GM20000 (cell line): ENCODE data around the gene SLC37A1.

Experiments used
- DNase-seq: peaks from one replicate; pipeline ENCODE4 v3.0.0; 2012; ENCODE audit warnings: low spot score
- TF ChIP-seq, protein P1 (sequence below): IDR thresholded peaks from 2 replicates; pipeline ENCODE4 v1.5.1; 2012; ENCODE audit warnings: mild to moderate bottlenecking, control low read depth; ENCODE audit errors: extremely low read depth, missing control alignments

SLC37A1 gene

DNA sequence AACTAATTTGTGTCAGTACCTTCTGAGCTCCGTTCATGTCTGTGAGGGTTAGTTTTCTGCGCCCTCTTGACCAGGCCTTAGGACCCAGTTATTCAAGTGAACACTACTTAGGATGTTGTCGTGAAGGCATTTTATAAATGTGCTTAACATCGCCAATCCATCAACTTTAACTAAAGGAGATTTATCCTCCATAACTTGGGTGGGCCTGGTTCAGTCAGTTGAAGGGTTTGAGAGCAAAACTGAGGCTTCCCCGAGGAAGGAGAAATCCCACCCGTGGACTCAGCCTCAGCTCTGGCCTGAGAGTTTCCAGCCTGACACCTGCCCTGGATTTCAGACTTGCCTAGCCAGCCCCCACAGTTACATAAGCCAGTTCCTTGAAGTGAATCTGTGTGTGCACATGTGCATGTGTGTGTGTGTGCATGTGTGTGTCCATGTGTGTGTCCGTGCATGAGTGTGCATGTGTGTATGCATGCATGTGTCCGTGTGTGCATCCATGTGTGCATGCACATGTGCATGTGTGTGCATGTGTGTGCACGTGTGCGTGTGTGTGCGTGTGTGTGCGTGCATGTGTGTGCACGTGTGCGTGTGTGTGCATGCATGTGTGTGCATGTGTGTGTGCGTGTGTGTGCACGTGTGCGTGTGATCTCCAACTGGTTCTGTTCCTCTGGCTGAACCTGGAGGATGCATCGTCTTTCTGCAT is 77.7 kb downstream of the SLC37A1 start:
- TF ChIP-seq, protein P1, sequence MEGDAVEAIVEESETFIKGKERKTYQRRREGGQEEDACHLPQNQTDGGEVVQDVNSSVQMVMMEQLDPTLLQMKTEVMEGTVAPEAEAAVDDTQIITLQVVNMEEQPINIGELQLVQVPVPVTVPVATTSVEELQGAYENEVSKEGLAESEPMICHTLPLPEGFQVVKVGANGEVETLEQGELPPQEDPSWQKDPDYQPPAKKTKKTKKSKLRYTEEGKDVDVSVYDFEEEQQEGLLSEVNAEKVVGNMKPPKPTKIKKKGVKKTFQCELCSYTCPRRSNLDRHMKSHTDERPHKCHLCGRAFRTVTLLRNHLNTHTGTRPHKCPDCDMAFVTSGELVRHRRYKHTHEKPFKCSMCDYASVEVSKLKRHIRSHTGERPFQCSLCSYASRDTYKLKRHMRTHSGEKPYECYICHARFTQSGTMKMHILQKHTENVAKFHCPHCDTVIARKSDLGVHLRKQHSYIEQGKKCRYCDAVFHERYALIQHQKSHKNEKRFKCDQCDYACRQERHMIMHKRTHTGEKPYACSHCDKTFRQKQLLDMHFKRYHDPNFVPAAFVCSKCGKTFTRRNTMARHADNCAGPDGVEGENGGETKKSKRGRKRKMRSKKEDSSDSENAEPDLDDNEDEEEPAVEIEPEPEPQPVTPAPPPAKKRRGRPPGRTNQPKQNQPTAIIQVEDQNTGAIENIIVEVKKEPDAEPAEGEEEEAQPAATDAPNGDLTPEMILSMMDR = no peak
- no peak for DNase-seq

DNA sequence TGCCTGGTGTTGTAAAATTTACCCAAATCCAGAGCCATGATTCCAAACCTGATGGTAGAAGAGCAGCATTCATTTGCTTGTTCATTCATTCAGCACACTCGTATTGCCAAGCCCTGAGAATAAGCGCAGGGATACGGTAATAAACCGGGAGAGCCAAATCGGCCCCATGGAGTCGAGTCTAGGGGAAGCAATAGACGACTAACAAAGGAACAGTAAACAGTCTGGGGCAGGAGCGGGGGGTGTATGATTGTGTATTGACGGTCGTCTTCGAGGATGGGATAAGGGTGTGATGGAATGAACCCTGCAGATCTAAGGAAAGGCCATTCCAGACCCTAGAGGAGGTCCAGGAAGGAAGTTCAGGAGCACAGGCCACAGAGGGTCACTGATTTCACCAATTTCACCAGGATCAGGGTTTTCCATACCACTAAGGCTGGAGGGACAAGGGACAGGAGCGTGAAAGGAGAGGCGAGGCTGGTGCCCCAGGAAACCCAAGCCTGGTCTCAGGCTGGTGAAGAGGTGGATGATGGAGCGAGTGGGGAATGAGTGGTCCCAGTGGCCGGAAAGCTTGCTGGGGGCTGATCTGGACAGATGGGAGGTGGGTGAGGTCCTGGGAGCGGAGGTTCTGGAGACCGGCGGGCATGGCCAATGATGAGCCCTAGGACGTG is 78.6 kb downstream of the SLC37A1 start:
- DNase-seq = no peak
- TF ChIP-seq, protein P1 = no peak

DNA sequence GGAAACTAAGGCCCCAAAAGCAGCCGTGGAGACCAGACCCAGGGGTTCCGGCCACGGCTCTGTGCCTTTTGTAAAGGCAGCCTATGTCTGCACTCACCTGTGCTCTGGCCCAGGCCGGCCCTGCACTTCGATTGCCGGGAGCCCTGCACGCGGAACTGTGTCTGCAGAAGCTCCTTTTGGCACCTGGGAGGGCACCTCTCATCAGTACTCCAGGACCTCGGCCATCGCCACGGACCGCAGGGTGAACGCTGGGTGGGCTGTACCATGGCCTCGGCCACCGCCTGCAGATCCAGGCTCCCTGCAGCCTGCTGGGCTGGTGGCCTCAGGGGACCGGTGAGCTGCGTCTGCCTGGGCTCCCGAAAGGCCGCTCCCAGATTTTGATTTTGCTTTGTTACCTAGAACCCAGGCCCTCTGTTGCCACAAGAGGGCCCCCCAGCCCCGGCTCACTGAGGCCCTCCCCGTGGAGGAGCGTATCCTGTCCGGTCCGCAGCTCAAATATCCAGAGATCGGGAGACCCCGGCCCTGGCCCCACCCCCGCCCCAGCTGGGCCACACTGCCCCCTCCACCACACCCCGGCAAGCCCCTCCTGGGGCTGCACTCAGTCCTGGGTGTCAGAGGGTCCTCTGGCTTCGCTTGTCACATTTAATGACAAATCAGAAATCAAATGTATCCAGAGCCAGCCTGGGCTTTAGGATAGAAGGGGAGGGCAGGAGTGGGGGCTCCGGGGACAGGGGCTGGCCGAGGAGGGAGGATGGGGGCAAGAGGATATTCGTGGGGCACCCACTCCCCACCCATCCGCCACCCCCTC is 79.6 kb downstream of the SLC37A1 start:
- DNase-seq = peak; percentile 91
- TF ChIP-seq, protein P1 = peak; percentile 61

DNA sequence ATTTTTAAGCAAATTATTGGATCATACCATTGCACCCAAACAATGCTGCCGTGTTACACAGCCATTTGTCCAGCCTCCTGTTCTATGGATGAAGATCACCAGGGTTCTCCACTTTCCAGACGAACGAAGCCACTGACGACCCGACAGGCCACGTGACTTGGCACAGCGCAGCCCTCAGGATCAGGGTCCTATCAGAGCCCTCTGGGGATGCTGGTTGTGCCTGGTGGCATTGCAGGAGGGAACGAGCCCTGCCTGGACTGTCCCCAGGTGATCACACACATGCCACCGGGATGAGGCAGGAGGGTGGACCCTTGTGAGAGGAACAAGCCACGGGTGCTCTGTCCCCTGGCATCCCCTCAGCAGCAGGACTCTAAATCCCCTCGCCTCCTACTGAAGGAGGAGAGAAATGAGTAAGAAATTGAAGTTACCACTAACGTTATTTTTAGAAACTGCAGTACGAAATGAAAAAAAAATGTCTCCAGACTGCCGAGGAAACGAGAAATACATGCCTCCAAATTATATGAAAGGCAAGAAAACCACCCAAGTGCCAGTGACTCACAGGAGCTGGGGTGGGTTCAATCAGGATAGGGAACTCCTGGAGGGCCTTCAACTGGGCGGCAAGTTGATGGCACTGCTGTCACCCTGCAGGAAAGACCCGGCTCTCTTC is 81.1 kb downstream of the SLC37A1 start:
- TF ChIP-seq, protein P1 = no peak
- peak; percentile 38 for DNase-seq

DNA sequence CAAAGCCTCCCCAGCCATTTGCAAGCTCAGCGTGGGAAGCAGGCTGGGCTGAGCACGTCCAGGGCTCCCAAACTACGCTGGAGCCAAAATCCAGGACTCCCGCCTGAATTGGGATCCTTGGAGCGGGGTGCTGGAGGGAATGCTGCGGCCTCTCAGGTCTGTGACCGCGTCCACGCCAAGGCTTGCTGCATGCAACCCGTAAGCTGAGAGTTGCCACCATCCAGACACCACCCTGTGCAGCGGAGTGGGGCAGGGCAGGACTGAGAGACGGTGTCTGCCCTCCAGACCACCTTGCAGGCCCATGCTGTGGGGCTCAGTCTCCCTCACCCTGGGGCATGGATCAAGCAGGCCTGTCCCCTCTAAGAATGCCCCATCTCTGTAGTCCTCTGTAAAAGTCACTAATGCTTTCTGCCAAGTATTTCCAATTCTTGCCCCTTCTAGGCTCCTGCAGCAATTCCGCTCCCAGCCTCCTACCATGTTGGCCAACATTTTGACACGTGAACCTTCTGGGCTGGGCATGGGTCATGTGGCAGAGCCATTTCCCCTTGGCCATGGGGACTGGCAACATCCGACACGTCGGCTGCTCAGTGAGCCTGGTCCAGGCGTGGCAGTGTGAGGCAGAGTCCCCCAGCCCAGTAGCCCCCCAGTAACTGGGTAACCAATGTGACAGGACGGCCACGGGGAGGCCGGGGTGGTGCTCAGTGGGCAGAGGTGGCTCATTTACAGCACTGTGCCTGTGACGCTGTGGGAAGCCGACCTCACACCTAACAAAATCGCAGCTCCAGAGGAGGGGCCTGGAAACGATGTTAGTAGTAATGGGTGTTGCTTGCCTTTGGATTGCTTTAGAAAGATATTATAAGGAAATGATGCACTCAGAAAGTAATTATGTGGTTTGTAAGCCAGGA is 81.9 kb downstream of the SLC37A1 start:
- no peak for DNase-seq
- TF ChIP-seq, protein P1 = no peak

DNA sequence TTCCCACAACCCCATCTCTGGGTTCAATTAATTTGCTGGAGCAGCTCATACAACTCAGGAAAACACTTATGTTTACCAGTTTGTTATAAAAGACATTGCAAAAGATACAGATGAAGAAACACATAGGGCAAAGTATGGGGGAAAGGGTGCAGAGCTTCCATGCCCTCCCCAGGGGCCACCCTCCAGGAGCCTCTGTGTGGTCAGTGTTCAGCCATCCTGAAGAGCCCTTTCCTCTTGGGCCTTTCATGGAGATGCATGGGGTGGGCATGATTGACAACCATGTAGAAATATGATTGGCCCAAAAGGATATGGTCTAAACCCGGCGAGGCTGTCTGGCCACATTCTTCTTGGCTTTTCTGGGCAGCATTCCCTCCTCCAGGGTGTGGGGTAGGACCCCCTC is 83.0 kb downstream of the SLC37A1 start:
- DNase-seq = no peak

More for the DNA sequence above, 83.0 kb downstream of the SLC37A1 start:
- TF ChIP-seq, protein P1 = no peak
